Measurements from ENCODE around the gene PRPSAP2. TPM values are rescaled to one million over a fixed set of nuclear protein-coding genes. Genes with fewer than 3 reads are reported as not detected.

Gene PRPSAP2
- total and polyA plus RNA-seq, 2 donors (not counting 3 experiments of a cell fraction or from before 2014, with no cell fraction given): 22.2 to 38.5 TPM

- no peak for FAIRE-seq
- Histone ChIP-seq H3K4me1 (ENCODE audit: control insufficient read depth, extremely low read depth, insufficient read depth, low read length) (peaks cover 10% of the 10 kb centered on the region), H4K20me1 (replicated peaks; ENCODE audit: control insufficient read depth, extremely low read depth, insufficient read depth, low read length) (no peaks in the 10 kb centered on the region), H3K4me3 (replicated peaks in 1 of 3; ENCODE audit: insufficient read depth in 1 of 3, low read depth in 1 of 3, low read length in 3 of 3) (no peak overlapping the region), H3K9me3 (replicated peaks; ENCODE audit: control insufficient read depth, insufficient read depth, low read length) (no peaks in the 10 kb centered on the region), H3K27me3 (ENCODE audit: control insufficient read depth in 2 of 2, insufficient read depth in 2 of 2, low read length in 2 of 2) (no peaks in the 10 kb centered on the region), H3K27ac (ENCODE audit: insufficient read depth, low read depth, low read length) (no peak overlapping the region), H3K9ac (replicated peaks; ENCODE audit: extremely low read depth, insufficient read depth, low read length) (no peak overlapping the region), H2AFZ (ENCODE audit: low read depth, low read length) (no peak overlapping the region), H3K9me1 (replicated peaks; ENCODE audit: control insufficient read depth, extremely low read depth, insufficient read depth, low read length) (no peaks in the 10 kb centered on the region), H3K36me3 (ENCODE audit: control insufficient read depth in 2 of 2, extremely low read depth in 1 of 2, insufficient read depth in 2 of 2, low read length in 2 of 2) (peaks cover 0 to 6% of the 10 kb centered on the region in 2 experiments), H3K4me2 (ENCODE audit: insufficient read depth, low read length) (no peak overlapping the region), H3K79me2 (ENCODE audit: control insufficient read depth, insufficient read depth, low read length) (no peaks in the 10 kb centered on the region)
- BruUV-seq (replicated peaks): no TSS peak
- POLR2A ChIA-PET: no interaction called here
- dilution Hi-C loops (cut with MboI; ENCODE audit: extremely low pct_ligation_motif_present, low sequenced_read_pairs): no loop called here
- no peak for DNase-seq (ENCODE audit: low read depth, low spot score)
- intact Hi-C loops (cut with micrococcal nuclease): no loop called here
- TF ChIP-seq POLR2AphosphoS5 (IDR thresholded peaks at IDR 0.05; ENCODE audit: insufficient read depth, low read depth, low read length) (no peak), MYC (IDR thresholded peaks at IDR 0.05; ENCODE audit: low read depth, low read length) (no peak), FOS (IDR thresholded peaks at IDR 0.05; ENCODE audit: borderline replicate concordance, insufficient read depth, low read length) (no peak), POLR2A (IDR thresholded peaks at IDR 0.05; ENCODE audit: low read depth, low read length) (no peak), MAX (IDR thresholded peaks at IDR 0.05; ENCODE audit: insufficient read depth, insufficient read length) (no peak), EZH2 (IDR thresholded peaks at IDR 0.05; ENCODE audit: borderline replicate concordance, low read depth, low read length, severe bottlenecking) (no peak)
- CTCF ChIA-PET: no interaction called here
These were observed 33.6 kb downstream of the PRPSAP2 start for GRCh38 chr17:18891541-18891940.

- H3K36me3 ChIP-seq (ENCODE audit: control insufficient read depth in 2 of 2, extremely low read depth in 1 of 2, insufficient read depth in 2 of 2, low read length in 2 of 2): peaks cover 0 to 2% of the 10 kb centered on the region in 2 experiments
- ChIA-PET POLR2A (no interaction called here), CTCF (interaction anchor here (1.2 kb wide), 1 partner anchor 65 kb away, joined by 3 read pairs; no protein-coding TSS in a partner anchor)
- dilution Hi-C loops (cut with MboI; ENCODE audit: extremely low pct_ligation_motif_present, low sequenced_read_pairs): no loop called here
- H3K9ac ChIP-seq (replicated peaks; ENCODE audit: extremely low read depth, insufficient read depth, low read length): no peak overlapping the region
- no peaks in the 10 kb centered on the region for H4K20me1 ChIP-seq (replicated peaks; ENCODE audit: control insufficient read depth, extremely low read depth, insufficient read depth, low read length)
- no peak for TF ChIP-seq CTCF (IDR thresholded peaks at IDR 0.05; ENCODE audit: extremely low read depth in 1 of 2, insufficient read depth in 1 of 2, low read depth in 1 of 2, low read length in 2 of 2)
- no peak for TF ChIP-seq FOS (IDR thresholded peaks at IDR 0.05; ENCODE audit: borderline replicate concordance, insufficient read depth, low read length)
- H3K9me3 ChIP-seq (replicated peaks; ENCODE audit: control insufficient read depth, insufficient read depth, low read length): no peaks in the 10 kb centered on the region
- no peaks in the 10 kb centered on the region for H3K79me2 ChIP-seq (ENCODE audit: control insufficient read depth, insufficient read depth, low read length)
- no peak overlapping the region for H3K4me2 ChIP-seq (ENCODE audit: insufficient read depth, low read length)
- no peaks in the 10 kb centered on the region for H3K9me1 ChIP-seq (replicated peaks; ENCODE audit: control insufficient read depth, extremely low read depth, insufficient read depth, low read length)
- BruUV-seq (replicated peaks): no TSS peak
- peaks cover 9% of the 10 kb centered on the region for H3K4me1 ChIP-seq (ENCODE audit: control insufficient read depth, extremely low read depth, insufficient read depth, low read length)
- intact Hi-C loops (cut with micrococcal nuclease): no loop called here
- FAIRE-seq: no peak
- no peak overlapping the region for H2AFZ ChIP-seq (ENCODE audit: low read depth, low read length)
- no peak overlapping the region for H3K4me3 ChIP-seq (replicated peaks in 1 of 3; ENCODE audit: insufficient read depth in 1 of 3, low read depth in 1 of 3, low read length in 3 of 3)
- no peaks in the 10 kb centered on the region for H3K27me3 ChIP-seq (ENCODE audit: control insufficient read depth in 2 of 2, insufficient read depth in 2 of 2, low read length in 2 of 2)
- DNase-seq (ENCODE audit: low read depth, low spot score): peak; percentile 31
- H3K27ac ChIP-seq (ENCODE audit: insufficient read depth, low read depth, low read length): no peak overlapping the region
These were observed 38.2 kb downstream of the PRPSAP2 start for GRCh38 chr17:18896146-18896545.
